A673 (cell line): ENCODE results near the gene TNFRSF21. TPM values are rescaled to one million over a fixed set of nuclear protein-coding genes. Genes with fewer than 3 reads are reported as not detected.
A peak's percentile ranks its signal among the peaks of the same experiment; 100 is the strongest.

ENCODE experiments used
- BruUV-seq: library from RNA; stranded (reverse); fragments of 400-500 nt; replicated peaks from 2 replicates; lab custom pipeline; 2021; lab: Mats Ljungman, UMichigan
- CTCF ChIA-PET: fragments of 300-600 bp; sonication (Branson Sonifier 250); formaldehyde crosslinking; loops from one replicate; lab custom pipeline; 2022; ENCODE audit warnings: antibody characterized with exemption; lab: Charles Lee
- POLR2A ChIA-PET: fragments of 300-600 bp; sonication (Branson Sonifier 250); formaldehyde crosslinking; loops from one replicate; lab custom pipeline; 2022; ENCODE audit warnings: antibody characterized with exemption; ENCODE audit not compliant: low non-redundant PET; lab: Charles Lee
- DNase-seq: peaks from one replicate; pipeline ENCODE4 v3.0.0-alpha.2; 2015; ENCODE audit warnings: low spot score
- H3K27ac ChIP-seq: fragments of 200-600 bp; sonication (generic); 2 replicates; pipeline ENCODE4 v1.5.1; 2016; ENCODE audit warnings: mixed run types, low read depth, mild to moderate bottlenecking, mixed read lengths, antibody characterized with exemption, low read length; ENCODE audit not compliant: poor library complexity, severe bottlenecking
- H3K27me3 ChIP-seq: fragments of 200-600 bp; sonication (generic); replicated peaks from 2 replicates; pipeline ENCODE4 v1.6.1; 2017; ENCODE audit warnings: mixed run types, low read depth, mild to moderate bottlenecking, mixed read lengths, antibody characterized with exemption, low read length; ENCODE audit not compliant: insufficient read depth, poor library complexity
- H3K36me3 ChIP-seq: fragments of 200-600 bp; sonication (generic); 2 replicates; pipeline ENCODE4 v1.6.1; 2016; ENCODE audit warnings: mixed run types, mild to moderate bottlenecking, mixed read lengths, antibody characterized with exemption, low read length; ENCODE audit not compliant: insufficient read depth, poor library complexity, severe bottlenecking
- H3K4me1 ChIP-seq: fragments of 200-600 bp; sonication (generic); 2 replicates; pipeline ENCODE4 v1.6.1; 2017; ENCODE audit warnings: mixed run types, mild to moderate bottlenecking, mixed read lengths, antibody characterized with exemption, low read length; ENCODE audit not compliant: insufficient read depth, poor library complexity, severe bottlenecking
- H3K4me3 ChIP-seq: fragments of 200-600 bp; sonication (generic); 2 replicates; pipeline ENCODE4 v1.5.1; 2016; ENCODE audit warnings: low read depth, mixed run types, mild to moderate bottlenecking, mixed read lengths, low read length; ENCODE audit not compliant: poor library complexity, severe bottlenecking
- H3K9me3 ChIP-seq: fragments of 200-600 bp; sonication (generic); 2 replicates; pipeline ENCODE4 v1.6.1; 2016; ENCODE audit warnings: mixed run types, low read depth, mild to moderate bottlenecking, mixed read lengths, antibody characterized with exemption, low read length; ENCODE audit not compliant: poor library complexity, severe bottlenecking
- EZH2 ChIP-seq: fragments of 200-600 bp; sonication (generic); IDR thresholded peaks from 2 replicates; pipeline ENCODE4 v1.6.1; 2017; ENCODE audit warnings: borderline replicate concordance, low read depth, mild to moderate bottlenecking, mixed read lengths, antibody characterized with exemption, low read length; ENCODE audit not compliant: poor library complexity, severe bottlenecking
- intact Hi-C: fragments of 100-400 bp; cut with micrococcal nuclease; formaldehyde crosslinking; loops from one replicate; pipeline ENCODE4 v1.10.0; 2022; ENCODE audit not compliant: unreplicated experiment
- total RNA-seq: library from RNA; stranded (reverse); gene quantifications from 2 replicates; pipeline ENCODE4 v1.2.3, GENCODE V29; 2021
- TF ChIP-seq, protein P1 (sequence below): fragments of 300-800, 200-600 bp; sonication (generic); conservative IDR thresholded peaks from 2 replicates; pipeline ENCODE4 v1.5.1; 2017; ENCODE audit warnings: low read depth, mild to moderate bottlenecking, antibody characterized with exemption, low read length, moderate library complexity, mixed read lengths

TNFRSF21 gene
- total RNA-seq, 1 experiment from 2014 or later, result 36.0 TPM

GRCh38 chr6:47246551-47246950 is 63.2 kb downstream of the TNFRSF21 start:
- intact Hi-C loops, result no loop called here
- Histone ChIP-seq H3K36me3 (no peaks in the 10 kb centered on the region), H3K4me1 (peaks cover 44% of the 10 kb centered on the region), H3K4me3 (no peak overlapping the region), H3K27me3 (no peaks in the 10 kb centered on the region), H3K27ac (no peak overlapping the region), H3K9me3 (no peaks in the 10 kb centered on the region)
- POLR2A ChIA-PET, result no interaction called here
- BruUV-seq, result no TSS peak
- TF ChIP-seq, protein P1, sequence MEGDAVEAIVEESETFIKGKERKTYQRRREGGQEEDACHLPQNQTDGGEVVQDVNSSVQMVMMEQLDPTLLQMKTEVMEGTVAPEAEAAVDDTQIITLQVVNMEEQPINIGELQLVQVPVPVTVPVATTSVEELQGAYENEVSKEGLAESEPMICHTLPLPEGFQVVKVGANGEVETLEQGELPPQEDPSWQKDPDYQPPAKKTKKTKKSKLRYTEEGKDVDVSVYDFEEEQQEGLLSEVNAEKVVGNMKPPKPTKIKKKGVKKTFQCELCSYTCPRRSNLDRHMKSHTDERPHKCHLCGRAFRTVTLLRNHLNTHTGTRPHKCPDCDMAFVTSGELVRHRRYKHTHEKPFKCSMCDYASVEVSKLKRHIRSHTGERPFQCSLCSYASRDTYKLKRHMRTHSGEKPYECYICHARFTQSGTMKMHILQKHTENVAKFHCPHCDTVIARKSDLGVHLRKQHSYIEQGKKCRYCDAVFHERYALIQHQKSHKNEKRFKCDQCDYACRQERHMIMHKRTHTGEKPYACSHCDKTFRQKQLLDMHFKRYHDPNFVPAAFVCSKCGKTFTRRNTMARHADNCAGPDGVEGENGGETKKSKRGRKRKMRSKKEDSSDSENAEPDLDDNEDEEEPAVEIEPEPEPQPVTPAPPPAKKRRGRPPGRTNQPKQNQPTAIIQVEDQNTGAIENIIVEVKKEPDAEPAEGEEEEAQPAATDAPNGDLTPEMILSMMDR, result no peak
- TF ChIP-seq EZH2, result no peak
- CTCF ChIA-PET, result no interaction called here
- no peak for DNase-seq

- DNase-seq, result peak; percentile 33
- Histone ChIP-seq H3K27ac (no peak overlapping the region), H3K9me3 (no peaks in the 10 kb centered on the region), H3K4me3 (no peak overlapping the region), H3K36me3 (no peaks in the 10 kb centered on the region), H3K27me3 (no peaks in the 10 kb centered on the region), H3K4me1 (peaks cover 47% of the 10 kb centered on the region)
- no peak for TF ChIP-seq EZH2
- TF ChIP-seq, protein P1, result no peak
- CTCF ChIA-PET, result no interaction called here
- POLR2A ChIA-PET, result no interaction called here
- intact Hi-C loops, result no loop called here
- BruUV-seq, result no TSS peak
Observed at GRCh38 chr6:47245745-47246371, 63.8 kb downstream of the TNFRSF21 start.

DNA sequence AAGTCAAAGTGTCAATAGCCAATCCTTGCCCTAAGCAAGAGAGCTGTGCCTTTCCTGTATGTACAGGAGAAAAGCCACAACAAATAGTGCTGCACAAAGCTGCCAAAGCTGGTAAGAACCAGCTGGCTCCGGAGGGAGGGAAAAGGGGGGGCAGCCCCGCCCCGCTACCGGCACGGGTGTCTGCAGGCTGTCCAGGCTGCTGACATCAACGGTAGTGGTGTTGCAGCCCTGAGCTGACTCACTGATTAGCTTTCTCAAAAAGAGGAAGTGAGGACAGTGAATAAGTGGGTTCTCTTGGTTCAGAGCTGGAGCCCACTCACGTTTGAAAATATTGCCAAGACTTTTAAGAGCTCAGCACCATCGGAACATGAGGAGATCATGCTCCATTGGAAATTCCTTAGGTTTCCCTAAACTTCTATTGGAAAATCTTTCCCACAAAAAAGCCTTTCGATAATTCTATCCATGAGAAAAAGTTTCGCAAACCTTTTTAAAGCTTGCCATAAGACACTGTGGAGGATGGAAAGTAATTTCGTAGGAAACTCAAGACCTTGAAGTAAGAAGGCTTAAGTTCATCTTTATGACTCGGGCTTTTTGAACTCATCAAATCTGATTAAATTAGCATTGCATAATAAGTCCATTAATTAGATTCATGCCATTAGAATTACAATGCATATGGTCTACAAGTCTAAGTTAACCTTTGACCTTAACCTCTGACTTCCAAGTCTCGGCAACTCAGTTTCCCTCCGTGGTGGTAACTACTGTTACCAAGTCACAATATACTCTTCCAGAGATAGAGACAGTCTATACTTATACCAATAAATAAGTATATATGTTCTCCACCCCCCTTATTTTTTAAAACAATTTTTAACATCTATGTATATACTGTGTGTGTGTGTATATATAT is 67.0 kb downstream of the TNFRSF21 start:
- no peak for TF ChIP-seq EZH2
- TF ChIP-seq, protein P1, result no peak
- H3K4me1 ChIP-seq, result peaks cover 35% of the 10 kb centered on the region
- intact Hi-C loops, result no loop called here
- peak overlapping the region; percentile 45 for H3K27ac ChIP-seq
- POLR2A ChIA-PET, result interaction anchor here (0.6 kb wide), 1 partner anchor 17 kb away, joined by 3 read pairs; no protein-coding TSS in a partner anchor
- H3K27me3 ChIP-seq, result no peaks in the 10 kb centered on the region
- DNase-seq, result peak; percentile 83
- no TSS peak for BruUV-seq
- no peaks in the 10 kb centered on the region for H3K9me3 ChIP-seq
- CTCF ChIA-PET, result interaction anchor here (1.0 kb wide), 1 partner anchor 145 kb away, joined by 4 read pairs; no protein-coding TSS in a partner anchor
- no peak overlapping the region for H3K4me3 ChIP-seq
- no peaks in the 10 kb centered on the region for H3K36me3 ChIP-seq
